ENCODE data around the gene ST8SIA2.

- no peak for TF ChIP-seq CTCF (conservative IDR thresholded peaks at IDR 0.05 in 1 of 2, IDR thresholded peaks at IDR 0.05 in 1 of 2; ENCODE audit: low read depth in 1 of 2, low read length in 2 of 2)
- no peak for TF ChIP-seq EZH2 (IDR thresholded peaks at IDR 0.05; ENCODE audit: low read length, missing control alignments)
Observed at GRCh38 chr15:92365084-92365483, 28.6 kb upstream of the ST8SIA2 start.

Data from fibroblast of lung (primary cell).